ENCODE results near the gene DCTN1. TPM values are rescaled to one million over a fixed set of nuclear protein-coding genes. Genes with fewer than 3 reads are reported as not detected.
"Not testable (repeated sequence)": the region's sequence is repeated elsewhere in the genome, so short reads cannot be mapped to it uniquely, and the experiment has no call there.

The DCTN1 gene
- polyA plus RNA-seq, 5 donors: 125 to 167 (median 142) TPM

- DNase-seq: no peak
Observed at GRCh38 chr2:74373221-74373676, 6.9 kb downstream of the DCTN1 start.

GRCh38 chr2:74372674-74373073, 7.4 kb downstream of the DCTN1 start:
- DNase-seq: no peak

GRCh38 chr2:74371421-74371820, 8.7 kb downstream of the DCTN1 start:
- no peak for DNase-seq

- no peak for DNase-seq
Observed at GRCh38 chr2:74369976-74370375, 10.1 kb downstream of the DCTN1 start.

- no peak for DNase-seq
Observed at GRCh38 chr2:74368499-74368898, 11.6 kb downstream of the DCTN1 start.

- DNase-seq: no peak
Observed at GRCh38 chr2:74367789-74368188, 12.3 kb downstream of the DCTN1 start.

- no peak for DNase-seq
Observed at GRCh38 chr2:74366036-74366435, 14.1 kb downstream of the DCTN1 start.

GRCh38 chr2:74364533-74365505, 15.3 kb downstream of the DCTN1 start:
- DNase-seq: no peak

- DNase-seq: no peak
Observed at GRCh38 chr2:74361327-74361726, 18.8 kb downstream of the DCTN1 start.

GRCh38 chr2:74357627-74358026, 22.5 kb downstream of the DCTN1 start:
- no peak for DNase-seq

GRCh38 chr2:74349889-74350288, 30.2 kb downstream of the DCTN1 start:
- DNase-seq: no peak

- no peak for DNase-seq
Observed at GRCh38 chr2:74347742-74348141, 32.4 kb downstream of the DCTN1 start.

GRCh38 chr2:74347303-74347702, 32.8 kb downstream of the DCTN1 start:
- DNase-seq: no peak

- DNase-seq: no peak
Observed at GRCh38 chr2:74345272-74345943, 34.7 kb downstream of the DCTN1 start.

- no peak for DNase-seq
Observed at GRCh38 chr2:74343316-74343715, 36.8 kb downstream of the DCTN1 start, which contains the start of gene SLC4A5. Gene SLC4A5, minus strand, starts transcription at chr2:74343416. Its CDS starts 28,393 bp downstream, at chr2:74315023.

GRCh38 chr2:74336227-74336626, 43.9 kb downstream of the DCTN1 start:
- not testable (repeated sequence) for DNase-seq

GRCh38 chr2:74334931-74335333, 45.2 kb downstream of the DCTN1 start:
- peak; percentile 58 to 70 for DNase-seq

GRCh38 chr2:74333896-74334586, 46.1 kb downstream of the DCTN1 start:
- no peak for DNase-seq

- DNase-seq: no peak
Observed at GRCh38 chr2:74333175-74333574, 46.9 kb downstream of the DCTN1 start.

GRCh38 chr2:74332550-74333174, 47.4 kb downstream of the DCTN1 start:
- no peak for DNase-seq

GRCh38 chr2:74328573-74328972, 51.5 kb downstream of the DCTN1 start:
- DNase-seq: no peak

GRCh38 chr2:74328074-74328473, 52.0 kb downstream of the DCTN1 start:
- DNase-seq: no peak
